Measurements from ENCODE around the gene CADPS. TPM values are rescaled to one million over a fixed set of nuclear protein-coding genes. Genes with fewer than 3 reads are reported as not detected.

The CADPS gene
- polyA plus RNA-seq, 1 experiment, result not detected

DNA sequence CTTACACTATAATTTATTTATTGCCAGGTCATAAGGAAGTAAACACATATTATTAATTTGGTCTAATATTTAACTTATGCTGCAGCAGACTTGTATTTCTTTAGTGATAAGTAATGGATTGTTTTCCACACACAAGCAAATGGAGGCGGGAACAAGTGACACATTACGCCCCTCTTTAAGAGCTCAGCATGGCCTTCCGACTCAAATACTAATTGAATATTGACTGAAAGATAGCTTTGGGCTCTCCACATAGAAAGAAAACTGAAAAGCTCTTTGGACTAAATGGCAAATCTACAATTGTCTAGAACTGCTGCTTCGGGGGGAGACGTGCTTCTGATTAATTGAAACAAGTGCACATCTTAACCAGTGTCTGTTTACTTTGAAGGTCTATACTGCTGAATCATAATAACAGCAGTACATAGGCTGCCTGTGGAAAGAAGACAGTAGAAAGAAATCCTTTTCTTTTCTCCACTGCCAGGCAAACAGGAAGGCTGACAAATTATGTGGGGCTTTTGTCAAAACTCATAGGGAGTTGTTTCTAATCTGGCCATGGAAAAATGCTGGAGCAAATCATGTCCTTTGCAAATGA is 15.9 kb downstream of the CADPS start:
- ChIA-PET CTCF (no interaction called here), POLR2A (no interaction called here)
- TF ChIP-seq, protein P1, sequence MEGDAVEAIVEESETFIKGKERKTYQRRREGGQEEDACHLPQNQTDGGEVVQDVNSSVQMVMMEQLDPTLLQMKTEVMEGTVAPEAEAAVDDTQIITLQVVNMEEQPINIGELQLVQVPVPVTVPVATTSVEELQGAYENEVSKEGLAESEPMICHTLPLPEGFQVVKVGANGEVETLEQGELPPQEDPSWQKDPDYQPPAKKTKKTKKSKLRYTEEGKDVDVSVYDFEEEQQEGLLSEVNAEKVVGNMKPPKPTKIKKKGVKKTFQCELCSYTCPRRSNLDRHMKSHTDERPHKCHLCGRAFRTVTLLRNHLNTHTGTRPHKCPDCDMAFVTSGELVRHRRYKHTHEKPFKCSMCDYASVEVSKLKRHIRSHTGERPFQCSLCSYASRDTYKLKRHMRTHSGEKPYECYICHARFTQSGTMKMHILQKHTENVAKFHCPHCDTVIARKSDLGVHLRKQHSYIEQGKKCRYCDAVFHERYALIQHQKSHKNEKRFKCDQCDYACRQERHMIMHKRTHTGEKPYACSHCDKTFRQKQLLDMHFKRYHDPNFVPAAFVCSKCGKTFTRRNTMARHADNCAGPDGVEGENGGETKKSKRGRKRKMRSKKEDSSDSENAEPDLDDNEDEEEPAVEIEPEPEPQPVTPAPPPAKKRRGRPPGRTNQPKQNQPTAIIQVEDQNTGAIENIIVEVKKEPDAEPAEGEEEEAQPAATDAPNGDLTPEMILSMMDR (IDR thresholded peaks at IDR 0.05; ENCODE audit: insufficient read depth, low read depth, low read length), result no peak
- Histone ChIP-seq H3K4me3 (ENCODE audit: low read depth, low read length) (no peak overlapping the region), H3K36me3 (ENCODE audit: control insufficient read depth, insufficient read depth, low read length) (no peaks in the 10 kb centered on the region), H3K27me3 (ENCODE audit: control insufficient read depth, insufficient read depth, low read length) (no peaks in the 10 kb centered on the region)
- DNase-seq (ENCODE audit: low read depth), result no peak

DNA sequence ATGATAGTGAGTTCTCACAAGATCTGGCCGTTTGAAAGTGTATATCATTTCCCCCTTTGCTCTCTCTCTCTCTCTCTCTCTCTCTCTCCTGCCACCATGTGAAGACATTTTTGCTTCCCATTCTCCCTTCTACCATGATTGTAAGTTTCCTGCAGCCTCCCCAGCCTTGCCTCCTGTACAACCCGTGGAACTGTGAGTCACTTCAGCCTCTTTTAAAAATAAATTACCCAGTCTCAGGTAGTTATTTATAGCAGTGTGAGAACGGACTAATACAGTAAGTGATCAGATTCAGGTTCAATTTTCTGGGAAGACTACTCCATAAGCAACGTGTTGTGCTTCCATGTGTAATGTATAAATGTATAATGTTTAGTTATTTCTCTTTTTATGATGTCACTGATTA is 29.2 kb downstream of the CADPS start:
- no peak for DNase-seq (ENCODE audit: low read depth)
- H3K4me3 ChIP-seq (ENCODE audit: low read depth, low read length), result no peak overlapping the region
- CTCF ChIA-PET, result no interaction called here
- H3K36me3 ChIP-seq (ENCODE audit: control insufficient read depth, insufficient read depth, low read length), result no peaks in the 10 kb centered on the region
- POLR2A ChIA-PET, result no interaction called here
- H3K27me3 ChIP-seq (ENCODE audit: control insufficient read depth, insufficient read depth, low read length), result no peaks in the 10 kb centered on the region
- TF ChIP-seq, protein P1 (IDR thresholded peaks at IDR 0.05; ENCODE audit: insufficient read depth, low read depth, low read length), result no peak

DNA sequence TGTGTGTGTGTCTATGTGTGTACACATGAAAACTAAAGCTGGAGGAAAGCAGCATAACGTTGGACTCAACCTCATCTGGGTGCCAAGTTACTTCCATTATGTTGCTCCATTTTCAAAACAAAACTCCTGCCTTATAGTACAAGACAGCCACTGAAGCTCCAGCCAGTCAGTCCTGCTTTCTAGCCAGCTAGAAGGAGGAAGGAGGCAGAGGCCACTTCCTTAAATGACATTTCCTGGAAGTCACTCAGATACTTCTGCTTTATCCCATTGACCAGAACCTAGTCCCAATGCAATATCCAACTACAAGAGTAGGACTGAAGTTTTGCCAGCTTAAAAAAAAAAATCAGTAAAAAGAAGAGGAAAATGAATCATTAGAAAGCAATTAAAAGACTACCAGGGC is 31.7 kb downstream of the CADPS start:
- DNase-seq (ENCODE audit: low read depth), result no peak
- no peaks in the 10 kb centered on the region for H3K36me3 ChIP-seq (ENCODE audit: control insufficient read depth, insufficient read depth, low read length)
- H3K27me3 ChIP-seq (ENCODE audit: control insufficient read depth, insufficient read depth, low read length), result no peaks in the 10 kb centered on the region; the same call in 1 of the 2 replicates
- TF ChIP-seq, protein P1 (IDR thresholded peaks at IDR 0.05; ENCODE audit: insufficient read depth, low read depth, low read length), result no peak
- POLR2A ChIA-PET, result no interaction called here
- CTCF ChIA-PET, result no interaction called here
- H3K4me3 ChIP-seq (ENCODE audit: low read depth, low read length), result no peak overlapping the region

DNA sequence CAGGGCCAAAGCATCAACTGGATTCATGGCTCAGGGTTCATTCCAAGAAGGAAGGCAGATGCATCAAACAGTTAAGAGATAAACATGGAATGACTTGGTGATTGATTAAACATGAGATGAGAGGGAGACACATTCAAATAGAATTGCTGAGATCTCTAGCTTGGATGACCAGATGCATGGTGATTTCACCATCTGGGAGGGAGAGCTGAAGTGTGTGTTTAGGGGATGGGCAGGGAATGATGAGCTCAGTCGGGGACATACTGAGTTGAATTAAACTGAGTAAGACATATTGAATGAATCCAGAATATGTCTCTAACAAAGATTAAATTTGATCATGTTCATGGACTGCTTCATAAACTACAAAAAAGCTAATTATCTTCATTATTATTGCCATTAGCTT is 35.5 kb downstream of the CADPS start:
- no peaks in the 10 kb centered on the region; the same call in 1 of the 2 replicates for H3K27me3 ChIP-seq (ENCODE audit: control insufficient read depth, insufficient read depth, low read length)
- no peak overlapping the region for H3K4me3 ChIP-seq (ENCODE audit: low read depth, low read length)
- ChIA-PET POLR2A (no interaction called here), CTCF (no interaction called here)
- no peak for DNase-seq (ENCODE audit: low read depth)
- TF ChIP-seq, protein P1 (IDR thresholded peaks at IDR 0.05; ENCODE audit: insufficient read depth, low read depth, low read length), result no peak
- no peaks in the 10 kb centered on the region for H3K36me3 ChIP-seq (ENCODE audit: control insufficient read depth, insufficient read depth, low read length)

DNA sequence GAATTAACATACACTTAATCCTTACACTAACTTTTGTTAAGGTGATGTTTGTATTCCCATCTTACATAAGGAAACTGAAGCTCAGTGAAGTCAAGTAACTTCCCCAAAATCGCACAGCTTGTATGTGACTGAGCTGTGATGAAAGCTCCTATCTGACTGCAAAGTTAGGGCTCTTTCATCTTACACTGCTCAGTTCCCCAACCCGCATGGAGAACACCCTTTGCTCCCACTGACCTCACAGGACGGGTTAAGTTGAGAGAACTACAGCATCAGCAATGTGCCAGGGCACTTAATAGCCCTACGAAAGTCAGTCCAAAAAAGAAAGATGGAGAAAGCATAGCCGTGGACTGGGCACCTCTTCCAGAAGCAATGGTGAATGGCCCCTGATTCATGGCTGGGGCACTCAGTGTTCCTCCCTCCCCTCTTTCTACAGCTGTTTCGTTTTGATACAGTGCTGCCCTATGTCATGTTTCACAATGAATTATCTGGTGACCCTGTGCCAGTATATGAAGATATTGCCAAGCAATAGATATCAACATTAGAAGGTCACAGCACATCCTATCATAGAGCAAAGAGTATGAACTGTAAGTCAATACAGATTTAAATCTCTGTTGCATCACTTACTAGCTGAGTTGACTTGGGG is 38.0 kb downstream of the CADPS start:
- no peaks in the 10 kb centered on the region; the same call in 1 of the 2 replicates for H3K27me3 ChIP-seq (ENCODE audit: control insufficient read depth, insufficient read depth, low read length)
- no peaks in the 10 kb centered on the region for H3K36me3 ChIP-seq (ENCODE audit: control insufficient read depth, insufficient read depth, low read length)
- TF ChIP-seq, protein P1 (IDR thresholded peaks at IDR 0.05; ENCODE audit: insufficient read depth, low read depth, low read length), result no peak
- no peak for DNase-seq (ENCODE audit: low read depth)
- ChIA-PET POLR2A (no interaction called here), CTCF (no interaction called here)
- H3K4me3 ChIP-seq (ENCODE audit: low read depth, low read length), result no peak overlapping the region
